Right atrium auricular region (tissue), 2 donors: ENCODE data around the gene TDRD7. TPM values are rescaled to one million over a fixed set of nuclear protein-coding genes. Genes with fewer than 3 reads are reported as not detected.

ENCODE experiments used
- DNase-seq: peaks from one replicate; pipeline ENCODE4 v3.0.0-alpha.2; 2019; ENCODE audit warnings: low spot score
- H3K27ac ChIP-seq, 2 donors: fragments of 200-600 bp; sonication (generic); 1 replicate in 1 of 2; 2 replicates in 1 of 2; pipeline ENCODE4 v1.5.1; 2016 to 2019
- H3K27me3 ChIP-seq, 2 donors: fragments of 200-600 bp; sonication (generic); one replicate each; pipeline versions ENCODE4 v1.5.1 to v1.6.0; 2017 to 2019
- H3K36me3 ChIP-seq: fragments of 200-600 bp; sonication (generic); one replicate; pipeline ENCODE4 v1.5.1; 2016
- H3K4me1 ChIP-seq, 2 donors: fragments of 200-600 bp; sonication (generic); one replicate each; pipeline versions ENCODE4 v1.5.1 to v1.6.0; 2017 to 2019
- H3K4me3 ChIP-seq, 2 donors: fragments of 200-600 bp; sonication (generic); 1 replicate in 1 of 2; 2 replicates in 1 of 2; pipeline ENCODE4 v1.5.1; 2017 to 2019; ENCODE audit warnings: mild to moderate bottlenecking in 1 of 2, moderate library complexity in 1 of 2
- H3K9me3 ChIP-seq, 2 donors: fragments of 200-600 bp; sonication (generic); one replicate each; pipeline ENCODE4 v1.5.1; 2019
- total RNA-seq, 2 donors: library from RNA; depleted of rRNA; stranded (reverse); fragments of >200 nt; gene quantifications; one replicate each; pipeline ENCODE4 v1.1.0, GENCODE V29; 2016
- TF ChIP-seq, protein P1 (sequence below), 2 donors: fragments of 200-600 bp; sonication (generic); IDR thresholded peaks; one replicate each; pipeline ENCODE4 v1.5.1; 2019; ENCODE audit warnings: antibody characterized with exemption in 2 of 2

The TDRD7 gene
- total RNA-seq, 2 donors from 2014 or later: 6.5 to 7.2 TPM

DNA sequence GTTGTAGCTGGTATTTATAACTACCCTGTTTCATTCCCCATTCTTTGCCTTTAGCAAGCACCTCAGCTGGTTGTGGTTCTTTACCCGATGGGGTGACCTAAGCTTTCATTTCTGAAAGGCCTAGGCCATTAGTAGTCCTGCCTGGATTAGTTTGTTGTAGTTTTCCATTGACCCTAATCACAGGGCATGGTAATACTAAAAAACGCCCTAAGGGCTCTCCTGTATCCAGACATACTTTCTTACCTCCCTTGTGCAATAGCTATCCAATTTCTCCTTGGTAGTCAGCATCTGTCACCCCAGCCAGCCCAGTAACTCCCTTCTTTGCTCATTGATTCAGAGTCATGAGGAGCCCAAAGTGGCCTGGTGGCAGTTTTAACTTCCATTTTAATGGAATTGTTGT, 113.6 kb downstream of the TDRD7 start:
- no peaks in the 10 kb centered on the region for H3K9me3 ChIP-seq
- H3K36me3 ChIP-seq: peaks cover 38% of the 10 kb centered on the region
- H3K4me3 ChIP-seq: no peak overlapping the region
- H3K27me3 ChIP-seq: no peaks in the 10 kb centered on the region
- H3K4me1 ChIP-seq: peaks cover 0 to 62% of the 10 kb centered on the region in 2 donors
- TF ChIP-seq, protein P1, sequence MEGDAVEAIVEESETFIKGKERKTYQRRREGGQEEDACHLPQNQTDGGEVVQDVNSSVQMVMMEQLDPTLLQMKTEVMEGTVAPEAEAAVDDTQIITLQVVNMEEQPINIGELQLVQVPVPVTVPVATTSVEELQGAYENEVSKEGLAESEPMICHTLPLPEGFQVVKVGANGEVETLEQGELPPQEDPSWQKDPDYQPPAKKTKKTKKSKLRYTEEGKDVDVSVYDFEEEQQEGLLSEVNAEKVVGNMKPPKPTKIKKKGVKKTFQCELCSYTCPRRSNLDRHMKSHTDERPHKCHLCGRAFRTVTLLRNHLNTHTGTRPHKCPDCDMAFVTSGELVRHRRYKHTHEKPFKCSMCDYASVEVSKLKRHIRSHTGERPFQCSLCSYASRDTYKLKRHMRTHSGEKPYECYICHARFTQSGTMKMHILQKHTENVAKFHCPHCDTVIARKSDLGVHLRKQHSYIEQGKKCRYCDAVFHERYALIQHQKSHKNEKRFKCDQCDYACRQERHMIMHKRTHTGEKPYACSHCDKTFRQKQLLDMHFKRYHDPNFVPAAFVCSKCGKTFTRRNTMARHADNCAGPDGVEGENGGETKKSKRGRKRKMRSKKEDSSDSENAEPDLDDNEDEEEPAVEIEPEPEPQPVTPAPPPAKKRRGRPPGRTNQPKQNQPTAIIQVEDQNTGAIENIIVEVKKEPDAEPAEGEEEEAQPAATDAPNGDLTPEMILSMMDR (IDR thresholded peaks at IDR 0.05): no peak
- peak overlapping the region; percentile 0 to 24 for H3K27ac ChIP-seq
- no peak for DNase-seq

DNA sequence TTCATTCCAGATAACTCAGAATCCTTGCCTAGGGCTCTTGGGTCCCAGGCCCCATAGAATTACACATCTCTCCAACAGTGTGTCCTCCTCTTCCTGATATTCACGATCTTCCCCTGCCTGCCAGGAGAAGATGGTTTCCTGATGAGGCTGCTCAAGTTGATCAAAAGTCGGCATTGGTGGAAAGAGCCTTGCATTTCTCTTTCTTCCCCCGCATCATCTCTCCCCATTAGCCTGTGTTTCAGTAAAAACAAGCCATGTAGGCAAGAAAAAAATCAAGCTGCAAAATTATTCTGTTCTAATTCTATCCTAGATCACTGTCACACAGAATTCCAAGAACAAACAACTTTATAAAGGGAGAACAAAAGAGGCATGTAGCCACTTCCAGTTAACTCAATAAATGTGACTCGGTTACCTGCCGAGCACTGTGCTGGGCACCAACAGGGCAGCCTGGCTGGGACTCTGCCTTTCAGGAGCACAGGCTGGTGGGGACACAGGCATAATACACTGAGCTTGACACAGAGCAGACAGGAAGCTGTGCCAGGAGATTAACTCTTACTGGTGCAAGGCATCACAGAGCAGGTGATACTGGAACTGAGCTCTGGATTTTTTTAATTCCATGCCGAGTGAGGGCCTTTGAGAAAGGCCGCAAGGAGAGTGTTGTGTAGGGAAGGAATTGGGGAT, 115.1 kb downstream of the TDRD7 start:
- Histone ChIP-seq H3K9me3 (no peaks in the 10 kb centered on the region), H3K27ac (peak overlapping the region; percentile 92 to 95), H3K27me3 (no peaks in the 10 kb centered on the region), H3K4me1 (peaks cover 0 to 62% of the 10 kb centered on the region in 2 donors), H3K36me3 (peaks cover 43% of the 10 kb centered on the region), H3K4me3 (no peak overlapping the region)
- no peak for DNase-seq
- TF ChIP-seq, protein P1 (IDR thresholded peaks at IDR 0.05): no peak

DNA sequence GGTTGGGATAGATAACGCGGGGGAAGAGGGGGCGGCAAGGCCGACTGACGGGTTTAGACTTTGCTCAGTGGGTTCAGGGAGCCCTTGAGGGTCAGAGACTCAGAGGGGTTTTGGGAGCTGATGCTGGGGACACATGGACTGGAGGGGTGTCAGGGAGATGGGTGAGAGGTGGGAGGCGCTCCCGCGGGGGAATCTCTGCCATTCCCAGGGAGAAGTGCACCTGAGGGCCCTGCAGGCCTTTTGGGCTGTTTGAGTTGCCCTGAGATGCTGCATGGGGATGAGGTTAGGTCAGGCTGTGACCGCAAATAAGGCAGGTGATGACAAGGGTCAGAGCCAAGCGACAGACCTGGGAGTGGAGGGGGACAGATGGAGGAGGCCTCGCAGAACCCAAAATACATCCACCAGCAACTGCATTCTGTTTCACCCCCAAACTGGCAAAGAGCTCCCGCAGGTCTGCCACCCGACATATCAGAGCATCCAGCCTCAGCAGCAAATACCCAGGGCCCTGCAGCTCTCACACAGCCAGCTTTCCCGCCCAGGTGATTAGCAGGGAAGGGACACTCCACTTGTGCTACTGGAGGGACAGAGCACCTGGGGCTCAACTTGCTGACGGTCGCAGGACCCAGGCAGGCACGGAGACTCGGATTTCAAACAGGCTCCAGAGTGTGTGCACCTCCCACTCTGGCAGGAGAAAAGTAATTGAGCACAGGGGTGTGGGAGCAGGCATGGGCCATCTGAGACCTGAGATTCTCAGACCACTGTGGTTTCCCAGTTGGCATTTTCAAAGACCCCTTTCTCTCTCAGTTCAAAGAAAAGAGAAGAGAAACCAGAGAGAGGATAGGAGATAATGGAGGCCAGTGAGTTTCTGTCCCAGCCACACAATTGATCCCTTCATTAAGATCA, 116.0 kb downstream of the TDRD7 start:
- H3K27me3 ChIP-seq: no peaks in the 10 kb centered on the region
- H3K36me3 ChIP-seq: peaks cover 47% of the 10 kb centered on the region
- peaks cover 0 to 61% of the 10 kb centered on the region in 2 donors for H3K4me1 ChIP-seq
- no peaks in the 10 kb centered on the region for H3K9me3 ChIP-seq
- no peak overlapping the region for H3K4me3 ChIP-seq
- peak overlapping the region; percentile 92 to 95 for H3K27ac ChIP-seq
- no peak for DNase-seq
- TF ChIP-seq, protein P1 (IDR thresholded peaks at IDR 0.05): no peak

DNA sequence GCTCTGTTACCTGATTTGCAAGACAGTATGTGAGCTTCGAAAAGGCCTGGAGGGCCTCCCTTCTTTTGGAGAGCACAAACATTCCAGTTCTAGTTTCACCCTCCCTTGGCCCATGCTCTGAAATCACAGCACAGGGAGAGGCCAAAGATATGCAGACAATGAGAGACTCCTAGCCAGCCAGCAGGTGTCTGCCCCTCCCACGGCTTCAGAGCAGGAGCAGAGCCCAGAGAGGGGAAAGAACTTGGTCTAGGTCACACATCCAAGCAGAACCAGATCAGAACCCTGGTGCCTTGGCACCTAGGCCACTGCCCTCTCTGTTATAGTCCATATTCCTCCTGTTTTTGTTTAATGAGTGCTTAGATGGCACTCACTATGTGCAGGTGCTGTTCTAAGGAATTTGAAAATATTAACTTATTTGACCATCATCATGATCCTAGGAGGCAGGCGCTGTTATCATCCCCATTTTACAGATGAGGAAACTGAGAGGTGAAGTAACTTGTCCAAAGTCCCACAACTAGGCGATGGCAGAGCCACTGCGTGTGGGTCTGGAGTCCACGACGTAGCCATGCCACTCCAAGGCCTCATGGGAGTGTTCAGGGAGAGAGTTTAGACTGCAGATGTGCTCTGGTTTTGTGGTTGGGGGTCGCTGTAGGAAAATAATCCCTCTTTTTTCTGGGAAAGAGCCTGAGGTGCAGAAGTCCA, 116.8 kb downstream of the TDRD7 start:
- no peak for DNase-seq
- Histone ChIP-seq H3K4me1 (peaks cover 0 to 61% of the 10 kb centered on the region in 2 donors), H3K27me3 (no peaks in the 10 kb centered on the region)

More for the DNA sequence above, 116.8 kb downstream of the TDRD7 start:
- Histone ChIP-seq H3K36me3 (peaks cover 55% of the 10 kb centered on the region), H3K9me3 (peaks cover 0 to 2% of the 10 kb centered on the region in 2 donors), H3K27ac (peak overlapping the region; percentile 92 to 95), H3K4me3 (no peak overlapping the region)
- TF ChIP-seq, protein P1 (IDR thresholded peaks at IDR 0.05): no peak
